Measurements from ENCODE around the gene BAG5. TPM values are rescaled to one million over a fixed set of nuclear protein-coding genes. Genes with fewer than 3 reads are reported as not detected.
"Not testable (repeated sequence)": the region's sequence is repeated elsewhere in the genome, so short reads cannot be mapped to it uniquely, and the experiment has no call there.

Gene BAG5
- total RNA-seq (17.4 and 17.6 TPM in 2 replicates), polyA plus RNA-seq (17.6 and 19.6 TPM in 2 replicates)

- Histone ChIP-seq H3K4me1 (ENCODE audit: low read depth) (peaks cover 16% of the 10 kb centered on the region), H3K27ac (peak within 1 kb of the TSS; percentile 99), H3K36me3 (peaks cover 21% of the 10 kb centered on the region), H3K9me3 (ENCODE audit: low read depth) (no peaks in the 10 kb centered on the region), H3K4me3 (peak within 1 kb of the TSS; percentile 81), H3K27me3 (no peaks in the 10 kb centered on the region)
- no peak for TF ChIP-seq CTCF (IDR thresholded peaks at IDR 0.05; ENCODE audit: low read depth, low read length)
- DNase-seq (ENCODE audit: low read depth in 1 of 2, low spot score in 1 of 2): peak; percentile 86 to 92
Measured at GRCh38 chr14:103562429-103563225, at the start of gene BAG5, which contains the start of gene COA8. Gene BAG5, minus strand, starts transcription at chr14:103562657. Its CDS starts 1,493 bp downstream, at chr14:103561164. Gene COA8, plus strand, starts transcription at chr14:103562960. Its CDS starts 42 bp downstream, at chr14:103563002.

DNA sequence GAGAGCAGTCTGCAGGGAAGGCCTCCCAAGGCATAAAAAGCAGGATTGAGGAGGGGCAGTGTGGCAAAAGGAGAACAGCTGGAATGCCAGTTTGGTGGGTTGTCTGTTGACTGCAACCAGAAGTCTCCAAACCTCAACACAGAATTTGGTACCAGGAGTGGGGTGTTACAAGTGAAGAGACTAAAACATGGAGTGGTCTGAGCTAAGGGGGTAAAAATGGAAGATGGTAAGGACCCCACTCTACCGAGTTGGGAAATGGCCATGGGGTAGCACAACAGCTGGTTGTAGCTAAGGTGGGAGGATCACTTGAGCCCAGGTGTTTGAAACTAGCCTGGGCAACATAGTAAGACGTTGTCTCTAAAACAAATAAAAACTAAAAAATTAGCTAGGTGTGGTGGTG, 48.8 kb upstream of the BAG5 start:
- no peak for TF ChIP-seq CTCF (IDR thresholded peaks at IDR 0.05; ENCODE audit: low read depth, low read length)
- Histone ChIP-seq H3K4me1 (ENCODE audit: low read depth) (no peaks in the 10 kb centered on the region), H3K36me3 (no peaks in the 10 kb centered on the region), H3K27me3 (peaks cover 7% of the 10 kb centered on the region), H3K4me3 (no peak overlapping the region), H3K27ac (no peak overlapping the region), H3K9me3 (ENCODE audit: low read depth) (no peaks in the 10 kb centered on the region)
- DNase-seq (ENCODE audit: low read depth in 1 of 2, low spot score in 1 of 2): no peak

DNA sequence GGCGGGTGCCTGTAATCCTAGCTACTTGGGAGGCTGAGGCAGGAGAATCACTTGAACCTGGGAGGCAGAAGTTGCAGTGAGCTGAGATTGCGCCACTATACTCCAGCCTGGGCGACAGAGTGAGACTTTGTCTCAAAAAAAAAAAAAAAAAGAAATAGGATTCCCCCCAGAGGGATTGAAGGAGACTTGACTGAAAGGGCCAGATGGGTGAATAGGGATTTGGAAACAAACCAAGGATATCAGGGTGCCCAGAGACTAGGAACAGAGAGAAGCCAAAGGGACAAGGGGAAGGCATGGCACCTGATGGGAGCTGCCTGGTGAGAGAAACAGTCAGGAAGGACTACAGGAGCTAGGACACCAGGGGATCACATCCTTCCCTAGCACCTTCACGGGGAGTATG, 46.6 kb upstream of the BAG5 start:
- H3K27me3 ChIP-seq; H3K27ac ChIP-seq; DNase-seq (ENCODE audit: low read depth in 1 of 2, low spot score in 1 of 2); H3K4me3 ChIP-seq; H3K9me3 ChIP-seq (ENCODE audit: low read depth); H3K4me1 ChIP-seq (ENCODE audit: low read depth); H3K36me3 ChIP-seq: not testable (repeated sequence)

DNA sequence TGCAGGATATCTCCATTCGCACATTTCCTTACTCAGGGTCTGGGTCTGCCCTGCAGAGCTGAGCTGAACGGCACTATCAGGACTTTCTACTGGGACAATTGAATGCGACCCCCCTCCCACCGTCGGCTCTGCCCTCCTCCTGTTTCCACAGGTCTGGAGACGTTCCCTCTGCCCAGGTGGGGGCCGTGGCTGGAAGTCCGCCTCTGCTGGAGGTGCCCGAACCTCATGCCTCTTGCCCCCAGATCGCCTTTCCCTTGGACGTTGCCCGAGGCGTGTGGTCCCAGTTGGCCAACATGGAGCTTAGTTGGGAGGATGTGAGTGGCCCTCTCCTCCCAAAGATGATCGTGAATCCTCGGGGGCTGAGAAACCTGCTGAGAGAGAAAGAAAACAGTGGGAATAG, 45.4 kb upstream of the BAG5 start:
- no peak for DNase-seq (ENCODE audit: low read depth in 1 of 2, low spot score in 1 of 2)
- no peak overlapping the region for H3K4me3 ChIP-seq

GRCh38 chr14:103606963-103607668, 44.7 kb upstream of the BAG5 start:
- no peaks in the 10 kb centered on the region for H3K9me3 ChIP-seq (ENCODE audit: low read depth)
- peak; percentile 38 for TF ChIP-seq CTCF (IDR thresholded peaks at IDR 0.05; ENCODE audit: low read depth, low read length)
- H3K36me3 ChIP-seq: no peaks in the 10 kb centered on the region
- DNase-seq (ENCODE audit: low read depth in 1 of 2, low spot score in 1 of 2): peak; percentile 23 to 96
- H3K4me1 ChIP-seq (ENCODE audit: low read depth): no peaks in the 10 kb centered on the region
- H3K4me3 ChIP-seq: no peak overlapping the region
- H3K27me3 ChIP-seq: peaks cover 7% of the 10 kb centered on the region
- H3K27ac ChIP-seq: no peak overlapping the region

More for the DNA sequence above, 45.4 kb upstream of the BAG5 start:
- TF ChIP-seq CTCF (IDR thresholded peaks at IDR 0.05; ENCODE audit: low read depth, low read length): no peak
- no peaks in the 10 kb centered on the region for H3K36me3 ChIP-seq
- no peaks in the 10 kb centered on the region for H3K4me1 ChIP-seq (ENCODE audit: low read depth)
- H3K9me3 ChIP-seq (ENCODE audit: low read depth): no peaks in the 10 kb centered on the region
- H3K27ac ChIP-seq: no peak overlapping the region
- H3K27me3 ChIP-seq: peaks cover 7% of the 10 kb centered on the region

DNA sequence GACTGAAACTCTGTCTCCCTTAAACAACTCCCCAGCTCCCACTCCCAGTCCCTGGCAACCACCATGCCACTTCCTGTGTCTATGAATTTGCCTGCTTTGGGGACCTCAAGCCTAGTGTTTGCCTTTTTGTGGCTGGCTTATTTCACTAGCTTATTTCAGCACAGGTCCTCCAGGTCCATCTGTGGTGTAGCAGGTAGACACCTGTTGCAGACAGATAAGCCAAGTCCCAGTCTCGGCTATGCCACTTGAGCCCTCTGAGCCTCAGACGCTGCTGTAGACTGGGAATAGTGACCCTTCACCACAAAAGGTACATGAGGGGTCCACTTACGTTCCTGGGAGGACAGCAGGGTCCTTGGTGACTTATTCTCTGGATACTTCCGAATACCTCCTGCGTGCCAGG, 42.2 kb upstream of the BAG5 start:
- Histone ChIP-seq H3K9me3 (ENCODE audit: low read depth) (no peaks in the 10 kb centered on the region), H3K4me1 (ENCODE audit: low read depth) (no peaks in the 10 kb centered on the region), H3K4me3 (no peak overlapping the region), H3K27ac (no peak overlapping the region), H3K36me3 (no peaks in the 10 kb centered on the region), H3K27me3 (peaks cover 7% of the 10 kb centered on the region)
- DNase-seq (ENCODE audit: low read depth in 1 of 2, low spot score in 1 of 2): no peak
- no peak for TF ChIP-seq CTCF (IDR thresholded peaks at IDR 0.05; ENCODE audit: low read depth, low read length)
